Measurements from ENCODE around the gene USP51.
"Not testable (repeated sequence)": the region's sequence is repeated elsewhere in the genome, so short reads cannot be mapped to it uniquely, and the experiment has no call there.

Gene USP51

GRCh38 chrX:55464050-55464449 is 25.6 kb downstream of the USP51 start:
- DNase-seq: not testable (repeated sequence)

- not testable (repeated sequence) for DNase-seq
Observed at GRCh38 chrX:55459926-55460325, 29.7 kb downstream of the USP51 start.

- not testable (repeated sequence) for DNase-seq
Observed at GRCh38 chrX:55459426-55459825, 30.2 kb downstream of the USP51 start.

- not testable (repeated sequence) for DNase-seq
Observed at GRCh38 chrX:55455708-55456107, 33.9 kb downstream of the USP51 start.

GRCh38 chrX:55452833-55453124 is 36.9 kb downstream of the USP51 start:
- peak; percentile 2 for DNase-seq

- peak; percentile 84 for DNase-seq
Observed at GRCh38 chrX:55451990-55452832, 37.4 kb downstream of the USP51 start, which contains the start of gene MAGEH1. Gene MAGEH1, plus strand, starts transcription at chrX:55452127. Its CDS starts 248 bp downstream, at chrX:55452375.

GRCh38 chrX:55451626-55451989 is 38.0 kb downstream of the USP51 start:
- DNase-seq: no peak

GRCh38 chrX:55451141-55451540 is 38.5 kb downstream of the USP51 start:
- DNase-seq: no peak

GRCh38 chrX:55450259-55450658 is 39.4 kb downstream of the USP51 start:
- DNase-seq: no peak

- not testable (repeated sequence) for DNase-seq
Observed at GRCh38 chrX:55443468-55443867, 46.2 kb downstream of the USP51 start.

Measured in CD4-positive, alpha-beta T cell treated with Interleukin-6 for 4 hours (primary cell).